SK-N-SH (cell line): Measurements from ENCODE around the gene NOTCH4. TPM values are rescaled to one million over a fixed set of nuclear protein-coding genes. Genes with fewer than 3 reads are reported as not detected.

ENCODE experiments used
- CTCF ChIA-PET: fragments of 300-600, 350-600 bp; formaldehyde crosslinking; extraction: SDS; loops from one replicate; lab custom pipeline; 2021; lab: Yijun Ruan, JAX
- POLR2A ChIA-PET: fragments of 350-600 bp; sonication (Branson Sonifier 250); formaldehyde crosslinking; extraction: SDS; loops from one replicate; lab custom pipeline; 2020; ENCODE audit warnings: antibody characterized with exemption, inconsistent platforms; lab: Yijun Ruan, JAX
- DNase-seq: peaks from one replicate; pipeline ENCODE4 v3.0.0; 2012
- H2AFZ ChIP-seq: fragments of 200-600 bp; sonication (generic); 2 replicates; pipeline ENCODE4 v1.8.1; 2016; ENCODE audit warnings: antibody characterized with exemption, mild to moderate bottlenecking, low read depth
- H3F3A ChIP-seq: fragments of 200-600 bp; sonication (generic); replicated peaks from 2 replicates; pipeline ENCODE3; 2016; ENCODE audit warnings: antibody characterized with exemption, mild to moderate bottlenecking; ENCODE audit not compliant: insufficient read depth
- H3K27ac ChIP-seq, 2 experiments: fragments of 200-500 bp in 1 of 2; fragments of 200-600 bp in 1 of 2; sonication (Bioruptor generic) in 1 of 2; sonication (generic), shearing (Covaris generic) in 1 of 2; 2 replicates each; pipeline versions ENCODE4 v1.5.1 to v1.6.1; 2014 to 2016; ENCODE audit warnings: low read depth in 2 of 2, inconsistent platforms in 1 of 2, low read length in 1 of 2, mild to moderate bottlenecking in 1 of 2, mixed read lengths in 1 of 2
- H3K27me3 ChIP-seq: fragments of 200-600 bp; sonication (generic), shearing (Covaris generic); 2 replicates; pipeline ENCODE4 v1.6.1; 2016; ENCODE audit warnings: mixed run types; ENCODE audit not compliant: insufficient read depth
- H3K36me3 ChIP-seq, 2 experiments: fragments of 200-500 bp in 1 of 2; fragments of 200-600 bp in 1 of 2; sonication (Bioruptor generic) in 1 of 2; sonication (generic) in 1 of 2; replicated peaks in 1 of 2; 2 replicates each; pipeline versions ENCODE3 to v1.5.1; 2014 to 2016; ENCODE audit warnings: low read length in 1 of 2, mild to moderate bottlenecking in 1 of 2; ENCODE audit not compliant: insufficient read depth in 2 of 2, control insufficient read depth in 1 of 2
- H3K4me1 ChIP-seq, 2 experiments: fragments of 200-500 bp in 1 of 2; fragments of 200-600 bp in 1 of 2; sonication (Bioruptor generic) in 1 of 2; sonication (generic), shearing (Covaris generic) in 1 of 2; 2 replicates each; pipeline versions ENCODE4 v1.5.1 to v1.6.1; 2014 to 2016; ENCODE audit warnings: low read depth in 1 of 2, low read length in 1 of 2, mixed run types in 1 of 2; ENCODE audit not compliant: insufficient read depth in 2 of 2, control insufficient read depth in 1 of 2
- H3K4me2 ChIP-seq: fragments of 200-600 bp; sonication (generic), shearing (Covaris generic); 2 replicates; pipeline ENCODE4 v1.6.1; 2017; ENCODE audit warnings: mixed run types
- H3K4me3 ChIP-seq, 2 experiments: fragments of 200-500 bp in 1 of 2; fragments of 200-600 bp in 1 of 2; sonication (Bioruptor generic) in 1 of 2; sonication (generic), shearing (Covaris generic) in 1 of 2; 2 replicates each; pipeline versions ENCODE4 v1.5.1 to v1.8.1; 2014 to 2016; ENCODE audit warnings: low read depth in 2 of 2, inconsistent platforms in 1 of 2, low read length in 1 of 2, mild to moderate bottlenecking in 1 of 2, mixed read lengths in 1 of 2, moderate library complexity in 1 of 2
- H3K79me2 ChIP-seq: fragments of 200-600 bp; sonication (generic); 2 replicates; pipeline ENCODE4 v1.8.1; 2017; ENCODE audit warnings: mild to moderate bottlenecking; ENCODE audit not compliant: insufficient read depth
- H3K9ac ChIP-seq: fragments of 200-600 bp; sonication (generic); 2 replicates; pipeline ENCODE4 v1.6.1; 2017; ENCODE audit warnings: mixed run types
- H3K9me2 ChIP-seq: fragments of 200-600 bp; sonication (generic); 2 replicates; pipeline ENCODE4 v1.6.1; 2017; ENCODE audit warnings: mixed run types
- H3K9me3 ChIP-seq: fragments of 200-600 bp; sonication (generic); 2 replicates; pipeline ENCODE4 v1.6.1; 2017; ENCODE audit warnings: mixed run types, mild to moderate bottlenecking, moderate library complexity
- H4K20me1 ChIP-seq: fragments of 200-600 bp; sonication (generic); 2 replicates; pipeline ENCODE4 v1.6.1; 2017; ENCODE audit warnings: mild to moderate bottlenecking, mixed run types; ENCODE audit not compliant: insufficient read depth
- CHD2 ChIP-seq: fragments of 150-350 bp; IDR thresholded peaks from 2 replicates; pipeline ENCODE4 v1.6.1; 2018; ENCODE audit warnings: low read length; ENCODE audit not compliant: partially characterized antibody
- CTCF ChIP-seq: fragments of 200-600 bp; sonication (generic); IDR thresholded peaks from 2 replicates; pipeline ENCODE4 v1.6.1; 2017; ENCODE audit warnings: antibody characterized with exemption, mild to moderate bottlenecking, moderate library complexity
- FOXM1 ChIP-seq: IDR thresholded peaks from 2 replicates; pipeline ENCODE4 v1.4.0; 2012; ENCODE audit warnings: low read depth, mild to moderate bottlenecking
- GATA2 ChIP-seq: sonication (generic); formaldehyde crosslinking; IDR thresholded peaks from 2 replicates; pipeline ENCODE4 v1.5.0; 2020; ENCODE audit warnings: mild to moderate bottlenecking, missing genetic modification reagents
- IRF3 ChIP-seq: fragments of 150-350 bp; IDR thresholded peaks from 2 replicates; pipeline ENCODE4 v1.6.1; 2016; ENCODE audit warnings: mild to moderate bottlenecking, low read depth, low read length
- MEF2A ChIP-seq: IDR thresholded peaks from 2 replicates; pipeline ENCODE4 v1.4.0; 2012; ENCODE audit warnings: low read depth, borderline replicate concordance
- MXI1 ChIP-seq: IDR thresholded peaks from 2 replicates; pipeline ENCODE4 v1.6.1; 2012; ENCODE audit warnings: mild to moderate bottlenecking, low read depth, low read length, improper control_type of control experiment
- RAD21 ChIP-seq: IDR thresholded peaks from 2 replicates; pipeline ENCODE4 v1.6.1; 2012; ENCODE audit warnings: mild to moderate bottlenecking, low read length
- RCOR1 ChIP-seq: fragments of 150-350 bp; IDR thresholded peaks from 2 replicates; pipeline ENCODE4 v1.6.1; 2017; ENCODE audit warnings: antibody characterized with exemption, low read length
- RXRA ChIP-seq: IDR thresholded peaks from 2 replicates; pipeline ENCODE4 v1.4.0; 2012; ENCODE audit warnings: low read depth, mild to moderate bottlenecking, borderline replicate concordance
- SMC3 ChIP-seq: IDR thresholded peaks from 2 replicates; pipeline ENCODE4 v1.6.1; 2012; ENCODE audit warnings: low read depth, low read length, improper control_type of control experiment
- TAF1 ChIP-seq: IDR thresholded peaks from 2 replicates; pipeline ENCODE4 v1.6.1; 2012; ENCODE audit warnings: low read depth, mild to moderate bottlenecking, low read length, moderate library complexity, borderline replicate concordance
- TCF12 ChIP-seq: IDR thresholded peaks from 2 replicates; pipeline ENCODE4 v1.4.0; 2012
- YY1 ChIP-seq: IDR thresholded peaks from 2 replicates; pipeline ENCODE4 v1.4.0; 2012; ENCODE audit warnings: low read depth, mild to moderate bottlenecking
- WGBS: methylation state at CpG from one replicate; pipeline ENCODE4 v1.1.6; 2017; ENCODE audit warnings: low lambda C conversion rate; 5-methylcytosine and 5-hydroxymethylcytosine counted together
- polyA plus RNA-seq, 3 experiments: library from polyadenylated mRNA; depleted of rRNA; stranded (reverse); fragments of >200 nt; gene quantifications; 2 replicates each; pipeline ENCODE4 v1.2.3, GENCODE V29; 2012

NOTCH4 gene
- polyA plus RNA-seq, 1 of the 3 experiments (the other 2 are of a cell fraction): 2.5 TPM

DNA sequence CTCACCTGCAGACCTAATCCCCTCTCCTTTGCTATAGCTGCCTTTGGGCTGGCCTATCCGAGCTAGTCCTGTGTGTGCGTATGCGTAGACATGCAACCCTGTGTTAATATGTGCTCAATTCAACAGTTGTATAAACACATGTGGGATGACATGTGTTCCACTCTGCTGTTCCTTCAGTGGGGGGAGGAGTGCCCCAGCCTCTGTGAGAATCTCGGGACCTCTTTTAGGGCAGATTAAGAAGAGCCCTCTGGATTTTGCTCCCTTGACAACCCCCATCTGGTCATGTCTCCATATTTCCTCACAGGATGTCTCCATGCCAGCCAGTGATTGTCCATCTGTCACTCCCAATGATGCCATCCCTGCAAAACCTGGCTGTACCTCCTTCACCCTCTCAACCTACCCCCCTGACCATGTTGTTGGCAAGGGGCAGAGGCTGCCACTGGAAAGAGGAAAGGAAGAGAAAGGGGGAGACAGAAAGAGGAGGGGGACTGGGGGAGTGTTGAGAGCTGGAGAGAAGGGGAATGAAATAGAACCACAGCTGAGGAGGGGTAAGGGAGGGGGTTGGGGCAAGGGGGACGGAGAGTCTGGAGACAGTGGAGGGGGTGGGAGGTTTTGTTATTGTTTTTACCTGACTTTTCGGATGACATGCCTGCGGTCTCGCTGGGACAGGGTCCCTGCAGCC is 72.5 kb downstream of the NOTCH4 start:
- no peak for TF ChIP-seq RAD21
- TF ChIP-seq MXI1: peak; percentile 24; the same call in 1 of the 2 replicates
- no peaks in the 10 kb centered on the region for H4K20me1 ChIP-seq
- POLR2A ChIA-PET: interaction anchor here (1.6 kb wide), 1 partner anchor 26 kb away, joined by 5 read pairs; no protein-coding TSS in a partner anchor
- H3F3A ChIP-seq: peaks cover 4% of the 10 kb centered on the region
- no peak overlapping the region; a peak in 1 of 4 replicates for H3K27ac ChIP-seq
- H3K4me1 ChIP-seq: peaks cover 13 to 31% of the 10 kb centered on the region in 2 experiments; a peak in 3 of 4 replicates
- H2AFZ ChIP-seq: no peak overlapping the region
- H3K4me3 ChIP-seq: peak overlapping the region in 1 of 2 experiments; percentile 41; a peak in 3 of 4 replicates
- CTCF ChIA-PET: interaction anchor here (0.6 to 0.9 kb wide), 3 partner anchors 14 to 33 kb away, joined by 3 to 8 read pairs (median 3); no protein-coding TSS in a partner anchor
- H3K9me3 ChIP-seq: no peaks in the 10 kb centered on the region
- H3K9me2 ChIP-seq: no peaks in the 10 kb centered on the region
- DNase-seq: no peak
- H3K4me2 ChIP-seq: peak overlapping the region; percentile 64
- WGBS: 61% methylated on average over 7 of the region's 8 CpGs
- no peak overlapping the region for H3K9ac ChIP-seq
- H3K36me3 ChIP-seq: peaks cover 0 to 2% of the 10 kb centered on the region in 2 experiments
- H3K79me2 ChIP-seq: peaks cover 19% of the 10 kb centered on the region
- H3K27me3 ChIP-seq: no peaks in the 10 kb centered on the region

GRCh38 chr6:32149932-32150870 is 73.7 kb downstream of the NOTCH4 start:
- TF ChIP-seq MEF2A: no peak
- no peak for TF ChIP-seq SMC3
- no peak for TF ChIP-seq RCOR1
- no peak for TF ChIP-seq TAF1
- no peak for TF ChIP-seq YY1
- TF ChIP-seq CTCF: no peak
- no peak for TF ChIP-seq FOXM1
- TF ChIP-seq CHD2: no peak
- no peak for TF ChIP-seq TCF12
- no peak for TF ChIP-seq MXI1
- TF ChIP-seq IRF3: no peak
- no peak for TF ChIP-seq GATA2
- TF ChIP-seq RXRA: no peak
- Histone ChIP-seq H3K4me1 (peaks cover 13 to 27% of the 10 kb centered on the region in 2 experiments; a peak in 3 of 4 replicates), H3K4me2 (no peak overlapping the region), H3F3A (peaks cover 4% of the 10 kb centered on the region), H3K9me2 (no peaks in the 10 kb centered on the region), H2AFZ (no peak overlapping the region), H3K36me3 (no peaks in the 10 kb centered on the region), H3K27ac (no peak overlapping the region), H3K4me3 (no peak overlapping the region), H3K79me2 (peaks cover 11% of the 10 kb centered on the region), H3K9ac (no peak overlapping the region), H3K9me3 (no peaks in the 10 kb centered on the region), H4K20me1 (no peaks in the 10 kb centered on the region), H3K27me3 (no peaks in the 10 kb centered on the region)
- ChIA-PET POLR2A (no interaction called here), CTCF (no interaction called here)
- no peak for DNase-seq
- 91% methylated on average over 51 of the region's 55 CpGs for WGBS
